Hepatocyte (in vitro differentiated cells): ENCODE measurements around the gene ARFGEF3. TPM values are rescaled to one million over a fixed set of nuclear protein-coding genes. Genes with fewer than 3 reads are reported as not detected.

ENCODE experiments used
- DNase-seq: peaks from one replicate; pipeline ENCODE4 v3.0.0-alpha.2; 2016; ENCODE audit warnings: low spot score
- H2AFZ ChIP-seq: fragments of 200-600 bp; sonication (generic); 2 replicates; pipeline ENCODE4 v1.6.0; 2016; ENCODE audit warnings: antibody characterized with exemption, mild to moderate bottlenecking
- H3K27ac ChIP-seq: fragments of 200-600 bp; sonication (generic); 2 replicates; pipeline ENCODE4 v1.5.1; 2016; ENCODE audit warnings: mild to moderate bottlenecking
- H3K27me3 ChIP-seq: fragments of 200-600 bp; sonication (generic); 2 replicates; pipeline ENCODE4 v1.6.1; 2016
- H3K36me3 ChIP-seq: fragments of 200-600 bp; sonication (generic); replicated peaks from 2 replicates; pipeline ENCODE4 v1.5.1; 2016; ENCODE audit warnings: low read depth; ENCODE audit not compliant: insufficient read depth
- H3K4me1 ChIP-seq: fragments of 200-600 bp; sonication (generic); 2 replicates; pipeline ENCODE4 v1.5.1; 2016; ENCODE audit warnings: mild to moderate bottlenecking, moderate library complexity; ENCODE audit not compliant: insufficient read depth
- H3K4me2 ChIP-seq: fragments of 200-600 bp; sonication (generic); 2 replicates; pipeline ENCODE4 v1.6.0; 2016
- H3K4me3 ChIP-seq: fragments of 200-600 bp; sonication (generic); 2 replicates; pipeline ENCODE4 v1.5.1; 2016; ENCODE audit warnings: mild to moderate bottlenecking
- H3K79me2 ChIP-seq: fragments of 200-600 bp; sonication (generic); 2 replicates; pipeline ENCODE4 v1.6.0; 2017; ENCODE audit warnings: mild to moderate bottlenecking
- H3K9me2 ChIP-seq: fragments of 200-600 bp; sonication (generic); replicated peaks from 2 replicates; pipeline ENCODE4 v1.6.0; 2017; ENCODE audit warnings: mild to moderate bottlenecking; ENCODE audit not compliant: insufficient read depth
- H3K9me3 ChIP-seq: fragments of 200-600 bp; sonication (generic); 2 replicates; pipeline ENCODE4 v1.5.1; 2016; ENCODE audit warnings: low read depth, mild to moderate bottlenecking
- H4K20me1 ChIP-seq: fragments of 200-600 bp; sonication (generic); 2 replicates; pipeline ENCODE4 v1.6.0; 2016; ENCODE audit warnings: mild to moderate bottlenecking; ENCODE audit not compliant: insufficient read depth, poor library complexity, severe bottlenecking
- CTCF ChIP-seq: fragments of 200-600 bp; sonication (generic); IDR thresholded peaks from 2 replicates; pipeline ENCODE4 v1.5.1; 2016; ENCODE audit warnings: antibody characterized with exemption, mild to moderate bottlenecking; ENCODE audit not compliant: poor library complexity
- EZH2 ChIP-seq: fragments of 200-600 bp; sonication (generic); IDR thresholded peaks from 2 replicates; pipeline ENCODE4 v1.6.1; 2016; ENCODE audit warnings: antibody characterized with exemption, mild to moderate bottlenecking, borderline replicate concordance
- EZH2phosphoT487 ChIP-seq: fragments of 200-600 bp; sonication (generic); IDR thresholded peaks from one replicate; pipeline ENCODE4 v1.6.1; 2018; ENCODE audit warnings: antibody characterized with exemption, mild to moderate bottlenecking, low read depth, moderate library complexity; ENCODE audit not compliant: unreplicated experiment, severe bottlenecking
- WGBS: methylation state at CpG from one replicate; pipeline ENCODE4 v1.1.6; 2016; ENCODE audit warnings: low lambda C conversion rate; ENCODE audit errors: missing lambda C conversion rate; 5-methylcytosine and 5-hydroxymethylcytosine counted together
- polyA plus RNA-seq: library from polyadenylated mRNA; unstranded; fragments of >200 nt; fragmentation: Nextera tagmentation; extraction: Ambion mirVana; gene quantifications from 2 replicates; pipeline ENCODE4 v1.2.1, GENCODE V29; 2016
- total RNA-seq: library from RNA; depleted of rRNA; stranded (reverse); fragments of >200 nt; gene quantifications from 2 replicates; pipeline ENCODE4 v1.2.3, GENCODE V29; 2014

The ARFGEF3 gene
- total and polyA plus RNA-seq, 2 experiments from 2014 or later: 0.83 to 3.9 TPM

GRCh38 chr6:138194287-138194686 lies 32.5 kb downstream of the ARFGEF3 start:
- DNase-seq: peak; percentile 16
- H4K20me1 ChIP-seq: no peaks in the 10 kb centered on the region
- no peak overlapping the region for H2AFZ ChIP-seq
- no peaks in the 10 kb centered on the region for H3K36me3 ChIP-seq
- H3K9me2 ChIP-seq: no peaks in the 10 kb centered on the region
- H3K4me3 ChIP-seq: no peak overlapping the region
- no peaks in the 10 kb centered on the region for H3K4me1 ChIP-seq
- H3K27ac ChIP-seq: no peak overlapping the region
- WGBS: 67% methylated on average over 4 of the region's 4 CpGs
- no peak for TF ChIP-seq EZH2phosphoT487
- TF ChIP-seq EZH2: no peak
- no peak for TF ChIP-seq CTCF
- no peaks in the 10 kb centered on the region for H3K79me2 ChIP-seq
- no peaks in the 10 kb centered on the region for H3K27me3 ChIP-seq
- H3K9me3 ChIP-seq: no peaks in the 10 kb centered on the region
- H3K4me2 ChIP-seq: no peak overlapping the region

- no peaks in the 10 kb centered on the region for H3K9me3 ChIP-seq
- no peaks in the 10 kb centered on the region for H3K36me3 ChIP-seq
- H3K4me1 ChIP-seq: no peaks in the 10 kb centered on the region
- H2AFZ ChIP-seq: no peak overlapping the region
- H3K9me2 ChIP-seq: no peaks in the 10 kb centered on the region
- DNase-seq: no peak
- H3K79me2 ChIP-seq: no peaks in the 10 kb centered on the region
- no peak overlapping the region for H3K27ac ChIP-seq
- 93% methylated on average over 3 of the region's 3 CpGs for WGBS
- no peak overlapping the region for H3K4me2 ChIP-seq
- TF ChIP-seq EZH2phosphoT487 (no peak), EZH2 (no peak), CTCF (no peak)
- no peak overlapping the region for H3K4me3 ChIP-seq
- no peaks in the 10 kb centered on the region for H3K27me3 ChIP-seq
- no peaks in the 10 kb centered on the region for H4K20me1 ChIP-seq
Measured at GRCh38 chr6:138196122-138196738, 34.5 kb downstream of the ARFGEF3 start.

- Histone ChIP-seq H3K4me3 (no peak overlapping the region), H3K4me1 (no peaks in the 10 kb centered on the region), H3K27ac (no peak overlapping the region), H2AFZ (no peak overlapping the region), H3K27me3 (no peaks in the 10 kb centered on the region), H3K4me2 (no peak overlapping the region), H3K9me3 (no peaks in the 10 kb centered on the region), H3K79me2 (no peaks in the 10 kb centered on the region), H3K36me3 (no peaks in the 10 kb centered on the region), H4K20me1 (no peaks in the 10 kb centered on the region), H3K9me2 (no peaks in the 10 kb centered on the region)
- 96% methylated on average over 7 of the region's 7 CpGs for WGBS
- DNase-seq: no peak
- TF ChIP-seq CTCF (no peak), EZH2 (no peak), EZH2phosphoT487 (no peak)
Measured at GRCh38 chr6:138197570-138197969, 35.8 kb downstream of the ARFGEF3 start.
